ENCODE data around the gene SRGAP2B.
"Not testable (repeated sequence)": the region's sequence is repeated elsewhere in the genome, so short reads cannot be mapped to it uniquely, and the experiment has no call there.

DNA sequence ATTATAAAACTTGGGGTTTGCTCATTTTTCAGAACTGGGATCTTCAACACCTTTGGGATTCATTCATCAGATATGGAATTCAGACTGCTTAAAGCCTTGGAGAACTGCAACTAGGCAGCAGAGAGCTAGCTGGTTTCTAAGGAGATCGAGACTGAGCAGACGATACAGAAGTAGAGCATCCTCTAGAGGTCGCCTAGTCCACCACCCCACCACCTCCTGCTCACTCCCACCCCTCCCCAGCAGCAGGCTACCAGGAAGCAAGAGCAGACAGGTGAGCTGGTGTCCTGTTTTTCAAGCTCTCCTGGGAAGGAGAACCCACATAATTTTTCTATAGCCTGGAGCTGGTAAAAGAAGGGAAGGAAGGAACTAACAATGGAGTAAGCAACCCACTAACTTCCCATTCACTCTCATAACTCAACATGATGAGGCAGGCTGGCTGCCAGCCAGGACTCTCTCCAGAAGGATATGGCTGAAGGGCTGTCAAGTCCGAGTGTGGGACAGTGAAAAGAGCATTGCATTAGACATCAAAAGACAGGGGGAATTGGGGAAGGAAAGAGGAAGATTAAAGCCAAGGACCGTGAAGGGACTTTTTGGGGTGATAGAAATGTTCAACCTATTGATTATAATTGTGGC, 29.8 kb downstream of the SRGAP2B start:
- TF ChIP-seq, protein P1, sequence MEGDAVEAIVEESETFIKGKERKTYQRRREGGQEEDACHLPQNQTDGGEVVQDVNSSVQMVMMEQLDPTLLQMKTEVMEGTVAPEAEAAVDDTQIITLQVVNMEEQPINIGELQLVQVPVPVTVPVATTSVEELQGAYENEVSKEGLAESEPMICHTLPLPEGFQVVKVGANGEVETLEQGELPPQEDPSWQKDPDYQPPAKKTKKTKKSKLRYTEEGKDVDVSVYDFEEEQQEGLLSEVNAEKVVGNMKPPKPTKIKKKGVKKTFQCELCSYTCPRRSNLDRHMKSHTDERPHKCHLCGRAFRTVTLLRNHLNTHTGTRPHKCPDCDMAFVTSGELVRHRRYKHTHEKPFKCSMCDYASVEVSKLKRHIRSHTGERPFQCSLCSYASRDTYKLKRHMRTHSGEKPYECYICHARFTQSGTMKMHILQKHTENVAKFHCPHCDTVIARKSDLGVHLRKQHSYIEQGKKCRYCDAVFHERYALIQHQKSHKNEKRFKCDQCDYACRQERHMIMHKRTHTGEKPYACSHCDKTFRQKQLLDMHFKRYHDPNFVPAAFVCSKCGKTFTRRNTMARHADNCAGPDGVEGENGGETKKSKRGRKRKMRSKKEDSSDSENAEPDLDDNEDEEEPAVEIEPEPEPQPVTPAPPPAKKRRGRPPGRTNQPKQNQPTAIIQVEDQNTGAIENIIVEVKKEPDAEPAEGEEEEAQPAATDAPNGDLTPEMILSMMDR (IDR thresholded peaks at IDR 0.05): not testable (repeated sequence)
- TF ChIP-seq POLR2AphosphoS5, POLR2A, EP300 (IDR thresholded peaks at IDR 0.05): not testable (repeated sequence)
